HG02678 (cell line): ENCODE data around the gene GRIK1.

Experiments
- ATAC-seq: cut with Tn5 transposase; IDR thresholded peaks from one replicate; pipeline ENCODE4 v1.9.1; 2021; ENCODE audit warnings: mild to moderate bottlenecking, moderate library complexity; ENCODE audit not compliant: unreplicated experiment

Gene GRIK1

DNA sequence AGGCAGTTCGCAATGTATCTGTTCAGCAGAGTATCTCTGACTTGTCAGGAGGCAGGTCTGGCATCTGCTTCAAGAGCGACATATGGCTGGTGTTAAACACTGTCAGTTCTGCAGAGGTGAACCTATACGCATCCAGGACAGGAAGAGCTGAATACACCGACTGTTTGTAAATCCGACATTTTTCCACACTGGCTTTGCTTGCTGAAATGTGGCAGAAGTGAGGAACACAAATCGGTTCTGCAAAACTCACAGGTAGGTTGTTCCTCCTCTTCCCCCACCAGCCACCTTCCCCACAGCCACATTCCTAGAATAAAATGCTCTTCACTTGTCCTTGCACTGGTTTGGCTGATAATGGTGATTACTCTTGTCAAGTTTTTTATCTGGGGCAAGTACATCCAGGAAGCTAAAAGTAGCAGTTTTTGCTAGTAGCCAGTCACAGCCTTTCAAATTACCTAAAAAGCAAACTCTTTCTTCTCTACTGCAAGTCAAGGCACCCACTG lies 289.2 kb downstream of the GRIK1 start:
- ATAC-seq = no peak

GRCh38 chr21:29649406-29649814 lies 290.4 kb downstream of the GRIK1 start:
- no peak for ATAC-seq

DNA sequence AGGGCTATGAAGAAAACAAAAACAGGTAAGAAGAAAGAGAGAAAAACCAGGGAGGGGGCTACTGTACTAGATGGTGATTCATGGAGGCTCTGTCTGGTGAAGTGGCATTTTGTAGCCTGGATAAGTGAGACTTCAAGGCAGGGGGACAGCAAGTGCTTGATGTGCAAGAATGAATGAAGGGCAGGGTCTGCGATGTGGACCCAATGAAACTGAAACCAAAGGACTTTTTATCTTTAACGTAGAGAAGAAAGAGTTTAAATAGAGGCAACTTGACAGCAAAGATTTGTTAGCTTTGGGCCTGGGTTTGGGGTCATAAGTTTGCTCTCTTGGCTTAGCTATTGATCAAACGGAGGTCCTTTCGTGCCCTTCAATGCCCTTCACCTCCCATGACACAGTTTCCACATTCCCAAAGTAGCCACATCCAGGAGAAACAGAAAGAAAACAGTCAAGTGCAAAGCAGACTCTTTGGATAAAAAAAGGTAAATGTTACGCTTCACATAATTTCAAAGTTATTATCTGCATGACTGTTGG lies 291.0 kb downstream of the GRIK1 start:
- no peak for ATAC-seq

DNA sequence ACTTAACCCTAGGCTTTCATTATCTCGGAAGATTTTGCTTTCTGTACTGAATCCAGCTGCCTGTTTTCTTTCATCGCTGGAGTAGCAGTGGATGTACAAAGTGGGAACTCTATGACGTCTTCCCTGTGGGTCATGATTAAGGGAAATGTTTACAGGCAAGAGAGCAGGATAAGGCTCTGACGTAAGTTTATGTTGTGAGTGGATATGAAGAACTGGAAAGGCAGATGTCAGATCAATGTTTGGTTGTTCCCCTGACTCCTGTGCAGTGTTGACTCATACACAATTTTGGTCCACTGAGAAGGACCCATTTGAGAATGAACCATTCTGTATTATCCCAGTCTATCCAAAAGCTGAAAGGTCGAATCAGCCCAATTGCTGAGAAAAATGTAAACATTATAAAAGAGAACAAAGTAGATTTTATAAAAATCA lies 292.4 kb downstream of the GRIK1 start:
- ATAC-seq = no peak

GRCh38 chr21:29645666-29646553 lies 293.9 kb downstream of the GRIK1 start:
- no peak for ATAC-seq

- no peak for ATAC-seq
These were observed 296.5 kb downstream of the GRIK1 start for GRCh38 chr21:29643289-29643688.

- no peak for ATAC-seq
These were observed 297.1 kb downstream of the GRIK1 start for GRCh38 chr21:29642551-29643245.

DNA sequence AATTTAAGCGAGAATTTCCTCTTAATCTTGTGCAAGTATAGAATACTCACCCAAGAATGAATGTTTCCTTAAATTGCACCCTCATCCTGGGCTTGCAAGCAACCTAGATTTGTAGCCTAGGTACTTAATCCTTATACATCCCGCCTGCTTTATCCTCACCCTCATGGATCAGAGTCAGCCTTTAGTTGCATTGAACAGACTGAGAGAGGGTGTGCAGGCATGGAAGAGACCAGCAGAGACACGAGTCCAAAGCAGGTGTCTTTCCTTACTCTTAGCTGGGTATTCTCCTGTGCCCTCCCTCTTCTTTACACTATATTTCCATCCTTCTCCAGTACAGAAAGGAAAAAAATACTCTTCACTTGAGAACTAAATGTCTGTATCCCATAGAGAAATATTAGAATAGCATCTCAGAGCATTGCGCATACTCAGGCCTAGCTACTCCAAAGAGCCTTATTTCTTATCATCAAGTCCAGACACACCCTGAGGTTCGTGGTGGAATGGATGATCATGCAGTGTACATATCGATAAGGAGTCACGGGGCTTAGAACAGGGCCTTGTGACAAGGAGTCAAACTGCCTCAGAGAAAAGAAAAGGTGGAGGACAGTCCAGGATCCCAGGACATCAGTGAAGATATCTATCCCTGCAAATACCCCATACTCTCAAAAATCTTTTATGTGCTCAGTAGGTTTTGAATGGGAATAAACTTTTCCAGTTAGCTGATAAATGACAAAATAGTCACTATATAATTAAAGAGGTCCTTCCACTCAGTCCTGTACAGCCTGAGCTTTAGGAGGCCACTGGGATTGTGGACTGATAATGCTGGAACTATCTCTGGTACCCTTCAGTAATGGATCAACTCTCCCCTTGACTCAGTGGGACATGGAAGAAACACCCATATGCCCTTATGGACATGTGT lies 297.9 kb downstream of the GRIK1 start:
- no peak for ATAC-seq

DNA sequence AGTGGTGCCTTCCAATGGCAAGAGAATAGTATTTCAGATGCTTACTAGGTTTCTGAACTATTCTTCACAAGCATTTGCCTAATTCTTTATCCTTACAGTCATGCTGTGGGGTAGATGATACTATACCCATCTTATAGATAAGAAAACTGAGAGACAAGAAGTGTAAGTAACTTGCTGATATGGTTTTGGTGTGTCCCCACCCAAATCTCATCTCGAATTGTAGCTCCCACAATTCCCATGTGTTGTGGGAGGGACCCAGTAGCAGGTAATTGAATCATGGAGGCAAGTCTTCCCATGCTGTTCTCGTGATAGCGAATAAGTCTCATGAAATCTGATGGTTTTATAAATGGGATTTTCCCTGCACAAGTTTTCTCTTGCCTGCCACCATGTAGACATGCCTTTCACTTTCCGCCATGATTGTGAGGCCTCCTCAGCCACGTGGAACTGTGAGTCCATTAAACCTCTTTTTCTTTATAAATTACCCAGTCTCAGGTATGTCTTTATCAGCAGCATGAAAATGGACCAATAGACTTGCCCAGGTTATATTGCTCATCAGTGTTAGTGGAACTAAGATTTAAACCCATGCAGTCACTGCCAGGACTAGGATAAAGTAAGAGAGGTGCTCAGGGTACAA lies 298.7 kb downstream of the GRIK1 start:
- no peak for ATAC-seq

DNA sequence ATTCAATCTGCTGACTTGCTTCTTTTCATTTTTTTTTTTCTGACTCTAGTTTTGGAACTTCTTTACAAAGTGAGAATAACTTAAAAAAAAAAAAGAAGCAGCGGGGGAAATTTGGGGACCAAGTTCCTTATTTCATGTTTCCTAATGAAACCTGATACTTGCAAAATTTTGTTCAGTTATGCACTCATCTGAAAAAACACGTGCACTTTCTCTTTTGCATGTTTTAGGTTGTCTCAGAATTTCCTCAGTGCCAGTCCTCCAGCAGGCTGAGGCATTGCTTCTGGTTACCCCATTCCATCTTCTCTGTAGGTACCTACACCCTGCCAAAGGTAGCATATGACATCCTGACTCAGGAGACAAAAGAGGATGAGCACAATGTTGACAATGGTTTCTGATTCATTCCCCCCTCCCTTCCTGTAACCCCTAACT lies 299.7 kb downstream of the GRIK1 start:
- peak; percentile 60 for ATAC-seq

DNA sequence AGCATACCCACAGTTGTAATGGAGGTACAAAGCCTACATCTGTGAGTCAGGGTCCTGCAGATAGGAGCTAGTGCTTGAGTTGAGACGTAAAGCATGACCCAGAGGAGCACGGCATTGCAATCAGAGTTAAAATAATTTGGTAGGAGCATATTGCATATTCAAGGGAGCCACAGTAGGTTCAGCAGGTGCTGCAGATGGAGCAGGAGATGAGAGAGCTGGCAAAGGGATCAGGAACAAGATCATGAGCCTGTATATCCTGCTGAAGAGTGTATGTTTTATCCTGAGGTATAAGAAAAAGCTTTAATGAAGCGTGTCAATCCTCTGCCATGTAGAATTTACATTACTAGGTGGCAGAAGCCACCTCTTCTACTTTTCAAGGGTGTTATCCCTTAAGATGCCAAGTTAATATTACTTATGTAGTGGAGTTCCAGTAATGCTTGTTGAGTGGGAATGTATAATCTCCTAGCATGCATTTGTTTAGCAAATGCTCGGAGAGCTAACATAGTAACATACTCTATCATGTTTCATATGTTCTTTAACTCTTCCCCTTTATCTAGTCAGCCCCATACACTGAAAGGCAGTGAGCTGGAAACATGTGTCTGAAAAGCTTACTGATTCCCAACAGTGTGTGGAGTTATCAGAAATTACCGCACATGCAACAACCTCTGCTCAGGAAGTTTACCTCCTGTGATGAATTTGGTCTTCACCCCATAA lies 300.3 kb downstream of the GRIK1 start:
- ATAC-seq = peak; percentile 42

DNA sequence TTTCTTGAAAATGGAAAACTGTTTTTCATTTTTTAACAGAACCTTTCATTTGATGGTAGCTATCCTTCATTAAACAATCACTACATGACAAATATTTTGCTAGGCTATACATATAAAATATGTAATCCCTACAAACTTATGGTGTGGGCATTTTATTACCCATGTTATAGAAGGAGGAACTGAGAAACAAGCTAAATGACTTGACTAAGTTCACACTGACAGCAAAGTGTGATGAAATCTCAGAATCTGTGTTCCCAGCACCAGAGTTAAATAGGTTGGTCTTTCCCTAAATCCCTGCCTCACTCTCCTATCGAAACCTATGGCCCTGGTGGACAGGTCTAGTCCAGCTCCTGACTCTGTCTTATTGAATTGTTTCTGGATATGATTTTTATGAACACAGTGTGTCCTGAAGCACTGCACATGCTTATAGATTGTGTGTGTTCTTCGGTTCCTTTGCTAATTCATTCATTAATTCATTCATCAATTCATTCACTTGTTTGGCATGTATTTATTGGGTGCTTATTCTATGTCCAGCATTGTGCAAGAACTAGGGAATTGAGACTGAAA lies 301.0 kb downstream of the GRIK1 start:
- ATAC-seq = no peak

- no peak for ATAC-seq
These were observed 301.7 kb downstream of the GRIK1 start for GRCh38 chr21:29638138-29638537.

DNA sequence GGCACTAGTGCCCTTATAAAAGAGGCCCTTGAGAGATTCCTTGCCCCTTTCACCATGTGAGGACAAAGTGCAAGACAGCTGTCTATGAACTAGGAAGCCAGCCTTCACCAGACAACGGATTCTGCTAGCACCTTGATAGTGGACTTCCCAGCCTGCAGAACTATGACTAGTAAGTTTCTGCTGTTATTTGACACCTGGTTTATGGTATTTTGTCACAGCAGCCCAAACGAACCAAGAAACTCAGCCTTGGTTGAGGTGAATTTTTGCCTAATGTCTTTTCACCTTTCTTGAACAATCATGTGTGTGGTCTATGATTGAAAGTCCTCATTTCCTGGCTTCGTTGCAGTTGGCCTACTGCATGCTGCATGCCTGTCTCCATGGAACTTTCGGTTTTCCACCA lies 302.2 kb downstream of the GRIK1 start:
- no peak for ATAC-seq

- ATAC-seq = no peak
These were observed 302.7 kb downstream of the GRIK1 start for GRCh38 chr21:29637134-29637533.

GRCh38 chr21:29634418-29634817 lies 305.4 kb downstream of the GRIK1 start:
- ATAC-seq = no peak

- no peak for ATAC-seq
These were observed 306.0 kb downstream of the GRIK1 start for GRCh38 chr21:29633756-29634155.

DNA sequence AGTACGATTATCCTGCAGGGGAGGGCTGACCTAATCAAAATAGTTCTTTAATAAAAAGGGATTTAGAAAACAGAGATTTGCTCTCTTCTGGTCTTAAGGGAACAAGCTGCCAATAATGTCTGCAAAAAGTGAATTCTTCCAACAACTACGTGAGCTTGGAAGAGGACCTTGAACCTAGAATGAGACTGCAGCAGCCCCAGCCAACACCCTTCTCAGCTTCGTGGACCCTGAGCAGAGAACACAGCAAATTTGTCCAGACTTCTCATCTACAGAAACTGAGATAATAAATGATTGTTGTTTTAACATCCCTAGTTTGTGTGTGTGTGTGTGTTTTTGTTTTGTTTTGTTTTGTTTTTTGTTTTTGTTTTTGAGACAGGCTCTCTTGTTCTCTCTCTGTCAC lies 309.4 kb downstream of the GRIK1 start:
- no peak for ATAC-seq

DNA sequence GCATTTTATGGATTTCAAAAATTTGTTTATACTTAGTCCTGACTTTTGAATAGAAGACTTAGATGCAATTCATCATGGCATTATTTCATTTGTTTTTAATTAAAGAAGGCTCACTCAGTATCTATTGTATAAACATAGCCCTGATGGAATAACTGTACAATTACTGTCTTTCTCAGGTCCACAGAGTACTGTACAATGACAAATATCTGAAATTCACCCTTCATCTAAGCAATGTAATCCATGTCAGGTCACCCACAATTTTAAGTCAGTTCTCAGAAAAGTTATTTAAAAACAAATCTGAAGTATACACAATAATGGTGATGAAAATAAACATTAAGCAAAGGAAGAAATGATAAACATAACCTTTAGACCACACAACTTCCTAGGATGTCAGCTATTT lies 311.9 kb downstream of the GRIK1 start:
- no peak for ATAC-seq
